ENCODE measurements around the gene ATP5PF.

DNA sequence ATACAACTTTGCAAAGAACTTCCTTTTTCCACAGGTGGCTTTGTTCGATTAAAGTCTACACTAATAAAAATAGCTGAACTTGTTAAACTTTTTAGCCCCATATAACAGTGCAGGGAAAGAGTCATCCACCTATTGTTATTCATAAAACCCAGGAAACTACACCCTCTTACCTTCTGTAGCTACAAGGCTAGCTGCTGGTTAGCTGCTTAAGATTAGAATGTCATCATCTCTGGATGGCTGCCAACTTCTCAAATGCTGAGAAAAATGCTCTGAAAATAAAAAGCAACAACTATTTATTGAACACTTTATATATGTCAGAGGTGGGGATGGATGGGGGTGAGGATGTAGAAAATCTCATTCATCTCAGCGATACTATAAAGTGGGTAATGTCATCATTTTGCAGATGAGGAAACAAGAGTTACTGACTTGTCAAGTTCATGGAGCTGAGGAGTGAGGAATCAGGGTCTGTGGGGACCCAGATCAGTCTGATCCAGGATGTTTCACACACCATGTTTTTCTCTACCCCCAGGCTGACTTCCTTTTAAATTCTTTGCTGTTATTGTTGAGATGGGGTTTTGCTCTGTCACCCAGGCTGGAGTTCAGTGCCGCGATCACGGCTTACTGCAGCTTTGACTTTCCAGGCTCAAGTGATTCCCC lies 17.1 kb downstream of the ATP5PF start:
- no peak for TF ChIP-seq POLR2A (IDR thresholded peaks at IDR 0.05)
- TF ChIP-seq, protein P1, sequence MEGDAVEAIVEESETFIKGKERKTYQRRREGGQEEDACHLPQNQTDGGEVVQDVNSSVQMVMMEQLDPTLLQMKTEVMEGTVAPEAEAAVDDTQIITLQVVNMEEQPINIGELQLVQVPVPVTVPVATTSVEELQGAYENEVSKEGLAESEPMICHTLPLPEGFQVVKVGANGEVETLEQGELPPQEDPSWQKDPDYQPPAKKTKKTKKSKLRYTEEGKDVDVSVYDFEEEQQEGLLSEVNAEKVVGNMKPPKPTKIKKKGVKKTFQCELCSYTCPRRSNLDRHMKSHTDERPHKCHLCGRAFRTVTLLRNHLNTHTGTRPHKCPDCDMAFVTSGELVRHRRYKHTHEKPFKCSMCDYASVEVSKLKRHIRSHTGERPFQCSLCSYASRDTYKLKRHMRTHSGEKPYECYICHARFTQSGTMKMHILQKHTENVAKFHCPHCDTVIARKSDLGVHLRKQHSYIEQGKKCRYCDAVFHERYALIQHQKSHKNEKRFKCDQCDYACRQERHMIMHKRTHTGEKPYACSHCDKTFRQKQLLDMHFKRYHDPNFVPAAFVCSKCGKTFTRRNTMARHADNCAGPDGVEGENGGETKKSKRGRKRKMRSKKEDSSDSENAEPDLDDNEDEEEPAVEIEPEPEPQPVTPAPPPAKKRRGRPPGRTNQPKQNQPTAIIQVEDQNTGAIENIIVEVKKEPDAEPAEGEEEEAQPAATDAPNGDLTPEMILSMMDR (IDR thresholded peaks at IDR 0.05), result no peak
